ENCODE data around the gene DKC1.
A peak's percentile ranks its signal among the peaks of the same experiment; 100 is the strongest.
"Not testable (repeated sequence)": the region's sequence is repeated elsewhere in the genome, so short reads cannot be mapped to it uniquely, and the experiment has no call there.

DKC1 gene

DNA sequence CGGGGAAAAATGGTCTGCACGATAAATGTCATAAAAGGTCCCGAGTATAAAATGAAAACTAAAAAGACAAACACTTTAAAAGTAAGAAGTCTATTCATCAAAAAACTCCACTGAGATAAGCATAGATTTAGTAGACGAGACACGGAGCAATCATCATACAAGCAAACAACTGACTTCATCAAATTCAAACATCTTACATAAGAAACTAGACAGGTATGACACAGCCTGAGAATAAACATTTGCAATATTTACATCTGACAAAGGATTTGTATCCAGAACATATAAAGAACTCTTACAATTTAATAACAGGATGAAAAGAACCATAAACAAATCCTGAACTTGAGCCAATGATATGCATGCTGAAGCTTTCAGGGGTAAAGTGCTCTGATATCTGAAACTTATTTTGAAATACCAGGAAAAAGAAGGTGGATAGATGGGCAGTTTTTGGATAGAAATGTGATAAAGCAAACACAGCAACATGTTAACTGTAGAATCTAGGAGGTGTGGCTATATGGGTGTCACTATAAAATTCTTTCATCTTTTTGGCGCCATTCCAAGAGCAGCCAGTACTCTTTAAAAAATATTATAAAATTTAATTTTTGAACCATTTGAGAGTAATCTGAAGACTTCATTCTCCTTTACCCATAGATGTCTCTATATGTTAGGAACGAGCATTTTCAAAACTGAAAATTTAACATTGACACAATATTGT lies 30.6 kb downstream of the DKC1 start:
- DNase-seq: no peak

DNA sequence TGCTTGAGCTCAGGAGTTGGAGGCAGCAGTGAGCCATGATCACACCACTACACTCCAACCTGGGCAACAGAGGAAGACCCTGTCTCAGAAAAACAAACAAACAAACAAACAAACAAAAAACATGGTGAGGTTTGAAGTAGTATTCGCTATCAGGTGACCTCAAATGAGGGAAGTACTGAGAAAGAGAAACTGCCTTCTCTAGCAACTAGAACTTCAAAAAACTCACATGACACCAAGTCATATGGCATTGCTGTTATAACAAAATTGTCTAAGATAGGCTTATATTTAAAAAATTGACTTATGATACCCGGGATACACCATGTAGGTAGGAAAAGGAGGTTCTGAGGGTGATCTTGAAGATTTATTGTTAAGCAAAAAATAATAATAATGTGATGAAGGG lies 32.4 kb downstream of the DKC1 start:
- DNase-seq: no peak

DNA sequence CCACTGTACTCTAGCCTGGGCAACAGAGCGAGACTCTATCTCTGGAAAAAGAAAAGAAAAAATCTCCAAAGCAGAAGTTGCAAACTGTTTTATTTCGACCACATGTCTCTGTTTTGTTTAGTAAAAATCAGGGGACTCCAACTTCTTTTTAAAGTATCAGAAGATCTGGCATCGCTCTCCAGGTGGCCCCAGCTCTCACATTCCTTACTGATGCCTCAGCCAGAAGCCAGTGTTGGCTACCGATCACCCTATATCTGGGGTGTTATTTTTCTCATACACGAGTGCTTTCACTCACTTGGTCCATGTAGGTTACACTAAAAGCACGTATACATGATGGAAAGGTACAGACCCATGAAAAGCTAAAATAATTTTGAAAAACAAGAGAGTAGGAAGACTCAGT lies 34.3 kb downstream of the DKC1 start:
- DNase-seq: no peak

DNA sequence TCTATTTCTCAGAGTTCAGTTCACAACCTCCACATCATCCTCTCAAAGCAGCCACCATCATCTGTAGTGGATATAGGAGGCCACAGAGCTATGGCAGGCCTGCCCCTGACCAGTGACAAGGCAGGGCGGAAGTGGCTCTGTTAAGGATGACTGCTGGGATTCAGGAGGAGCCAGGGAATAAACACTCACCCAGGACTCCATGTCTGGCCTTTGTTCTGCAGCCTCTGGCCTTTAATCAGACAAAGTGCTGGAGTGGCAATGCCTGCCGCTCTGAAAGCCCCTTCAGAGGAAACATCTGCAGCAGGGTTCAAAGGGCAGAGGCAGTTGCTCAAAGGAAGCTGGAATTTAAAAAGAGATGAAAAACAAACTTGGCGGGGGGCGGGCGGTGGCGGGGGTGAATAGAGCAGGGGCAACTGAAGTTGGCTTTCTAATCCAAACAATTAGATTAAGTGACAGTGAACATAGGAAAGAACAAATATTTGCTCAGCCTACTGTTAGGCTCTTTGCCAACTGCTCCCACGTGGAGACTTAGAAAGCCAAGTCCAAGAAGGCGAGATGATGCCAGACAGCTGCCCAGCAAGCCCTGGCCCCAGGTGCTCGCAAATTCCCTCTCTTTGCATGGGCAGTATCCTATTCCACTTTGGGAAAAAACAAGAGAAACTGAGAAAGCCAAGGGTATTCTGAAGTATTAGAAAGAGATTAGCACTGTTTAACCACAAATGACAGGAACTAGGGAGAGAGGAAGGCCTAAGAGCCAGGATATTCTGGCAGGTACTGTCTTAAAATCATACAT lies 37.1 kb downstream of the DKC1 start:
- no peak for DNase-seq

DNA sequence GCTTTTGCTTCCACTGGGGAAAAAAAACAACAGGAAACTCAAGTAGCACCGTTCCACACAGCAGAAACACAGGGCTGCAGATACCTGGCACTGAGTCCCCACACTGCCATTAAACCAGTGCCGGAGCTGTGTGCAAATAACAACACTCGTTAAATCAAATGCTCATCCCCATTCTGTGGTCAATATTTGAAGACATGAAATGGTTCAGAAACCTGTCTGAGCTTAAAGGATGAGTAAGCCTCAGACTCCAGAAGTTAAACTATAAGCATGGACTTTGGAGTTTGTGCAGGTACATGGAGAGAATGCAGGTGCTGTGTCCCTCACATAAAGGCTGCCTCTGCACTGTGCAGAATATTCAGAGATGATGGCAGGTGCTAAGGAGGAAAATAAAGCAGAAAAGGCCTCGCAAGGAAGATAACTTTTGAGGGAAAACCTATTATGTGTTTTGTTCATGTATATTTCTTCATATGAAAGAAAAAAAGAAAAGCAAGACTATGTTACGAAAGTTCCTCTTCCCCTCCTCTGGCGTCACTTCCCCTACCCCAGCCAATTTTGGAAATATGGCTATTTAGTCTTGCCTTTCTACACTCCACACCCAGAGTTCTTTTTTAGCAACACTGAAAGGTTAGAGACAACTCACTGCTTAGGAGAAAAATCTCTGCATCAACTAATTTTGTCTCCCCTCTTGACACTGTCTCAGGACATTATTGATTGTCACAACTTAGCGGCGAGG lies 38.0 kb downstream of the DKC1 start:
- no peak for DNase-seq

DNA sequence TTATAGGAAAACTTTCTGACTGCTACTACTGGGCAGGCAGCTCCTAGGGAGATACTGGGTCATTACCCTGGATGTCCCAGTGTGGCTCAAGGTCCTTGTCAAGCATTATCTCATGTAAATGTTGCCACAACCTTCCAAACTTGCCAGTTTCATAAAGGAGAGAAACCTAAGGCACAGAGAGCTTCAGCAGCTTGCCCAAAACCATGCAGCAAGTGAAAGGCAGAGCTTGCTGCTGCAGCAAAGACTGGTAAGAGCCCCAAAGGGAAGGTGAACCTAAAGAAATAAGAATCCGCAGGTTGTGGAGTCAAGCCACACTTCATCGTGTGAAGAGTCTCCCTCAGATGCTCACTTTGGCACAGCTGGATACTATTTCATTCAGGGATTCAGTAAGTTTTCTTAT lies 40.3 kb downstream of the DKC1 start:
- no peak for DNase-seq

DNA sequence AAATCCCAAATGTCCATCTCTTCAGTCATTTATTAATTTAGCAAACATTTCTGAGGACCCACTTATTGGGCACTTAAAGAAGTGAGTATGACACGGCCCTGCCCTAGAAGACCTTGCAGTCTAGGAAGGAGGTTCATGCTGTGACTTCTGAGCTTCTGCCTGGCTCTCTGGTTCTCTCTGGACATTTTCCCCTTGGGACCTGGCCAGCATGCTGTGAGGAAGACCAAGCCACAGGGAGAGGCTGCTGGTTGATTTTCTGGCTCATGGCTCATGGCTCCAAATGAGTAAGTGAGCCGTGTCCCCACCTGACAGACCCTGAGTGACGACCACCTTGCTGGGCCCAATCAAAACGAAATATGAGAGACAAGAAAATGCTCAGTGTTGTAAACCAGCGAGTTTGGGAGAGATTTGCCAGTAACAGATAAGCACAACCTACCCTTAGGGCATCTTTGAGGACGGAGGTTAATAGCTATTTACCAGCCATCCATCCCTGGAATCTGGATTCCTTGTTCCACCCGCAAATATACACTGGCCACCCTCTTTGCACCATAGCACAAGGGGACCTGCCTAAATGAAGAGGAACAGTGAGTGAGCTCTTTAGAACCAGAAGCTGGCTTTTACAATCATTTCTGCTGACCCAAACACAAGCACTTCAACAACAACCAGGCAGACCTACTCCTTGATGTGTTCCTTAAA lies 41.7 kb downstream of the DKC1 start:
- DNase-seq: no peak

DNA sequence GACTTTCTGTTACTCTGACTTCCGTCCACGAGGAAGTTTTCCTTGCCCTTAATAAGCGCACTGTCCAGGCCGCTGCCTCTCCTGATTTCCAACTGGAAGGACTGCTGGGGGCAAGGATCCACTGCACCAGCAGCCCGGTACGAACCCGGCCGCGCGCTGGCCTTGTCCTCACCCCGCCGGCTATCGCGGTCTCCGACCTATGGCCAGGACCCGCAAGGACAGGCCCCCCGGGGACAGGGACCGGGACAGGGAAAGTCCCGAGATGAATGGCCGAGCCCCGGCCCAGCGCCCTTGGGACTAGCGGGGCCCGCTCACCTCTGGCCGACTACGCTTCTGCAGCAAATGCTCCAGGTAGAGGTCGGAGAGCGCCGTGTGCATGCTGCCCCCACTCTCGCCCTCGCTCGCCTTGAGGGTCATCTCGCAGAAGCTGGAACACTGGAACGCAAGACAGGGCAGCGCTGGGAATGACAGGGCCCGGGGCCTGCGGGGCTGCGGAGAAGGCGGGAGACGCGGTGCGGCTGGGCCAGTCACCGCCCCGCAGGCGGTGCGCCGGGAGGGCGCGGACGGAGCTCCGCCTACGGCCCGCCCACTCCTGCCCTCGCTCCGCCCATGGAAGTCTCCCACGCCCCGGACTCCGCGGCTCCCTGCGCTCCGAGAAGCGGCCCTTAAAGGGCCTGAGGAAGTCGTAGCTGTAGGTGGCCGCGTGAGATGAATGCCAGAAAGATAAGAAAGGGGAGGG lies 42.5 kb downstream of the DKC1 start, which contains the start of gene MPP1:
Gene MPP1 (minus strand): TSS at position 529 of the 739 bp plus-strand sequence. CDS start 112 bp downstream, at position 417.
- peak; percentile 66 for DNase-seq

DNA sequence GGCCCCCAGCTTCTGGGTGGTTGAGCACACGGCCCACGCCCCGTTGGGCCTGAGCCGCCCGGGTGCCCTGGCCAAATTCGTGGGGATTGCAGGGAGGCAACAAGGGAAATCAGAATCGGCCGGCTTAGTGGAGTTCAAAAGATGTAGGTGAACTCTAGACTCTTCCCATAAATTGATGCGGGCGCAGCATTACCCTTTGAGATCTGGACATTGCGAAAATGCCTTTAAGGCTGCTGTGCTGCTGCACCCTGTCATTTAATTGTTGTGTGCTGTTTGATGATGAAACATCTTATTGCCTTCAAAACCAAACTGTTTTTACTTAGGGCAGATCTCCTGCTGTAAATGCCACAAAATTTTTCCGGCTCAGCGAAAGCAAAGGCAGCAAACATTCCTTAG lies 43.0 kb downstream of the DKC1 start:
- no peak for DNase-seq

DNA sequence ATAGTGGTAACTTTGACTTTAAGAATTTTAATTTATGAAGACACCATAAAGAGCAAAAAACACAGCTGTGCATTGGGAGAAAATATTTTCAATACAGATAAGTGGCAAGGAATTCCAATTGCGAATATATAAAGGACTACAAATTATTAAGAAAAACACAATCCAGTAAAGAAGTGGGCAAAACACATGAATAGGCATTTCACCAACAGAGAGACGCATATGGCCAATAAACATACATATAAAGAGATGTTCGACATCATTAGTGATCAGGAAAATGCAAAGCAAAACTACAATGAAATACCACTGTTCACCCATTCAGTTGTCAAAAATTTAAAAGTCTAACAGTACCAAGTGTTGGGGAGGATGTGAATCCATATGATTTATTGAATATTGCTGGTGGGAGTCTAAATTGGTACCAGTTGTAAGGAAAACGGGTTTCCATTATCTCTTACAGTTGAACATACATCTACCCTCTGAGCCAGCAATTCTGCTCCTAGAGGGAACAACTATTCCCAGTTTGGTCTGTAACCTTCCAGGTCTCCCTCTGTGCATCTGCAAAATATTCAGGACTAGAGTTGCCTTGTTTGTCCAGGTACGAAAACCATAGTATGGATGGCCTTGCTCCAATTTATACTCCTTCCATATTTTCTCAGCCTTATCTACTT lies 44.3 kb downstream of the DKC1 start:
- no peak for DNase-seq

DNA sequence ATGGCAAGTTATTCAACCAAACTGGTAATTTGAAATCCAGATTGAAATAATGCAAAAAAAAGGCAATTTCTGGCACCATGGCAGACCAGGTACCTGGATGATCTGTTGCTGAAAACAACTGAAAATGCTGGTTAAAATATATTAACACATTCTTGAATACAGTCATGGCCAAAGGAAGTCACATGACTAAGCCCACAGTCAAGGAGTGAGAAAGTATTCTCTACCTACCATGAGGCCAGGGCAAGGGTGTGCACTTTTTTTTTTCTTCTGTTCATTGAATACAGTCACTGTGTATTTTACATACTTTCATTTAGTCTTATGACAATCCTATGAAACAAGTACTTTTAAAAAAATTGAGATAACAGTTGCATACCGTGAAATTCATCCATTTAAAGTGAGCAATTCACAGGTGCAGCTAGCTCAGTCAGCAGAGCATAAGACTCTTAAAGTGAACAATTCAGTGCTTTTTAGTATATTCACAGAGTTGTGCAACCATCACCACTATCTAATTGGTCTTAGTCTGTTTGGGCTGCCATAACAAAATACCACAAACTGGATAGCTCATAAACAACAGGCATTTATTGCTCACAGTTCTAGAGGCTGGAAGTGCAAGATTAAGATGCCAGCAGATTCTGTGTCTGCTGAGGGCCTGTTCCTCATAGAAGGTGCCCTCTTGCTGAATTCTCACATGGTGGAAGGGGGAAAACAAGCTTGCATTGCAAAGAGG lies 47.4 kb downstream of the DKC1 start:
- DNase-seq: no peak

DNA sequence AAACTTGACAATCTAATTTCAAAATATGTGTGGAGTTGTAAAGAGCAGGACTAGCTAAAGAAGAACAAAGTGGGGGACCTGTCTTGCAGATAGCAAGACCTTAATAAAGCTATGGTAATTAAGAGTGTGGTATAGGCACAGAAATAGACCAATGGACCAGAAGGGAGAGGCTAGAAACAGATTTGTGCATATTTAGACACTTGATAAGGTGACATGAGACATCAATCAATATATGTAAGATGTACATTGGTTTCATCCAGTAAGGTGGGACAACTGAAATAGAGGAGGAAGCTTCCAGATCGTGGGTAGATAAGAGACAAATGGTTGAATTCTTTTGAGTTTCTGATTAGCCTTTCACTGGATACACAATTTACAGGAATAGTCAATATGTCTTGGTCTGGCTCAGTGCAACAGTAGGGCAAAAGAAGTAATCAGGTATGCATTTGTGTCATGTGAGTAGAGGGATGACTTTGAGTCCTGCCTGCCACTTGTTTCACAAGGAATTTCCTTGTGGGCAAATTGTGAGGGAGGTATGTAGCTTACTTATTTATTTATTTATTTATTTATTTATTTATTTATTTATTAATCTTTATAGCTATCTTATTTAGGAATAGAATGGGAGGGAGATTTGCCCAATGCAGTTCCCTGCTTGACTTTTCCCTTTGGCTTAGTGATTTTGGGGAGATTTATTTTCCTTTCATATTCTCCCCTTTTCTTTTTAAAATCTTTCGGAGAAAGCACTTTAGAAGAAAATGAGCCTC lies 49.9 kb downstream of the DKC1 start:
- no peak for DNase-seq

DNA sequence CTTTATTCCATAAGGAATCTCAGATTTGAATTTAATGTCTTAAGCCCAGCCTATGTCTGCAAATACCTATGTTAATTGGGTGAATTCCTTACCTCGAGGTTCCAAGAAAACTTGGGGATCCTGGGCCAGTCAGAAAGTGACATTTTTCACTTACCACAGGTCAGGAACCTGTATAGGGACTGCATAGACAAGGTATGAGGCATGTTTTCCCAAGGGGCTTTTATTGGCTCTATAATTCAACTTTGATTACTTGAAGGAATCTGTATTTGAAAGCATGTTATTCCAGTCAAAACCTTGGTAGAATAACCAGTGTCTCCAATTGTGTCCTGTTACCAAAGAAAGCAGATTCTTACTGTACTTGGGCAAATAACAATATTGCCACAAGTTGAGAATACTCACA lies 51.1 kb downstream of the DKC1 start:
- no peak for DNase-seq

DNA sequence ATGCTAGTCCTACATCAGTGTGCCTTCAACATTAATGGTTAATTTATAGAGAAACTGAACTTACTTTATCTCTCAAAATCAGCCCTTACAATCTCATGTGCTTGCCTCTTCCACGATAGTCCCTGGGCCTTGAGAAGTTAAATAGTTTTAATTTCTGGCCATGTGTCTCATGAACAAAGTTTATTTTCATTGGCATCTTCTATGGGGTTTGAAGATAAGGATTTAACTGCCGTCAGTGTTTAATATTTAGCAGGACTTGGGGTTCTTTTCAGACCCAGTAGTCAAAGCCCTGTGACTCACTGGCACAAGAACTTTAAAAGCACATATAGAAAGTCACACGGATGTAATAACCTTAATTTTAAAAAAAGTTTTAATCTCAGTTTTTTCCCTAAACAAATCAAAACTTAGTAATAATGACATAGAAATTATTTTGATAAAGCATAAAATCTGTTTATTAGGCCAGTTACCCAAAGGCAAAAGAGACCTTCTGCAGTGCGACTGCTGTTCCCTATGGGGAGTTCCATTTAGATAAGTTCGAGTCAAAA lies 52.7 kb downstream of the DKC1 start:
- no peak for DNase-seq

DNA sequence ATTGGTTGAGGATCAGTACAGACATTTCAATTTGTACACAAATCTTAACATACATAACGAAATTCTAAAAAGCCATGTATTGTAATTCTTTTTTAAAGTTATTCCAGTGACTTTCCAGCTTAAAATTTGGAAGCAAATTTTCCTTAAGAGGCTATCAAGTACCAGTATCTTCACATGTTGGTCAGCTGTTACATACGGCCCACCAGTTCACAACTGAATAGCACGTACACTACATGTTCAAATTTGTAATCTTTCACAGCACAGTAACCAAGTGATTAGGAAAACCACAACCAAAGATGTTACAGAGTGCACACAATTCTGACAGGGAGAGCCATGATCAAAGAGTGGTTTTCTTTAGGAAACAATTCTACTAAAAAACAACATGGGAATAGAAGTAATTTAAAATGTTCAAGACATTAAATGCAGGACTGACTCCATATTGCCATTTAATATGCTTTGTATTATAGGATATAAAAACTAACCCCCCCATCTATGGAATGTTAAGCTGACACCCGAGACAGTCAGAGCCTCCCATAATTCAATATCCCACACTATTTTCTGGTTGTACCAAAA lies 53.7 kb downstream of the DKC1 start:
- not testable (repeated sequence) for DNase-seq

DNA sequence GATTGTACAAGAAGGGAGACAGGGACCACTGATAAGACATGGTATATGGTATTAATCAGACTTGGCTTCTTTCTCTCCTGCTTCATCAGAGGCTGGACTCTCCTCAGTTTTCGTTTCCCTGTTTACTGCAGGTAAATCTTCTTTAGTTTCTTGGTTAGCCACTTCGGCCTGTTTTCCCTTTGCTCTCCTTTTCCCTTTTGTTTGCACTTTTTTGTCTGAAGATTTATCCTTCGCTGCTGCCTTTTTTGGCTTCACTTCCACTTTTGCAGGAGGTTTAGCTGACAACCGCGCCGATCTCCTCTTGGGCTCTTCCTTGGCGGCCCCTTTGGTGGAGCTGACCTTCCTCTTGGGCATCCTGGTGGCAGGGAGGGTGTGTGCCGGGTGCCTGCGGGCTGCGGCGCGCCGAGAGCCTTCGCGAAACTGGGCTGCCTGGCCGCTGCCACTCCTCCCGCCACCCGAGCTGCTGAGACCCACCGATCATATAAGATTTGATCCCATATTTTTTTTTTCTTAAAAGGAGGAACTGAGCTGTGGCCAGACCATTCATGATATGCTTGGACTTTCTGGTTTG lies 54.5 kb downstream of the DKC1 start:
- DNase-seq: not testable (repeated sequence)

DNA sequence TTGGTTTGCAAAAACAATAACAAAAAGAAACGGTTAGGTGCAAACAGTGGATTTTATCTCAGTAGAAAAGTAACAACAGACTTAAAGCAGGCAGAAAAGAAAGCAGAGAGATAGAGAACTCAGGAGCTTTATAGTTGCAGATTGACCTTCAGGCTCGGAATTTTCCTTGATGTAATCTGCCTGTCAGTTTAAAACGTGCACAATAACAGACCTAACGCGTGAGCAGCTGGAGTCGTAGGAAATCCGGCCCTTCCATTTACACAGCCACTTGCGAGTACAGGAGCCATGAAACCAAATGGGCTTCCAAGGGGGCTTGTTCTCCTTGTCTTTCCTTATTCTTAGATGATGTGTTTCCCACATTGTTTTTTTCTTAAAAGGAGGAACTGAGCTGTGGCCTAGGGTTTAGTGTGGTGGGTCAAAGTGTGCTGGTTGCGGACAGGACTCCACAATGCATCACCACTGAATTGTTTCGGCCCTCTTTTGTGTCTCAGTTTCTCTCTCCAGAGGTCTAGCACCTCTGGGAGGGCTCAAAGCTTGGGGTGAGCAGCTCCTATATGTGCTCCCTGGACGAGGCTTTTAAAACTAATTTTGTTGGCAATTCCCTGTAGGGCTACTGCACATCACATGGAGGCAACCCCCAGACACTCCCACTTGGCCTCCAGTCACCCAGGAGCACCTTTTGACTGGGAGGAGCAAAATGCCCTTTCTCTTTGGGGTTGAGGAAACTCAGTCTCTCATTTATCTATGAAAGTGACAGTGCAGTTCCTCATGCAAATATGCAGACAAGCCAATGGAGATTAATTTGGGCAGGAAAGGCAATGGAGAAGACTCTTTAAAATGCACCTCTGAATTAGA lies 56.5 kb downstream of the DKC1 start:
- DNase-seq: no peak

DNA sequence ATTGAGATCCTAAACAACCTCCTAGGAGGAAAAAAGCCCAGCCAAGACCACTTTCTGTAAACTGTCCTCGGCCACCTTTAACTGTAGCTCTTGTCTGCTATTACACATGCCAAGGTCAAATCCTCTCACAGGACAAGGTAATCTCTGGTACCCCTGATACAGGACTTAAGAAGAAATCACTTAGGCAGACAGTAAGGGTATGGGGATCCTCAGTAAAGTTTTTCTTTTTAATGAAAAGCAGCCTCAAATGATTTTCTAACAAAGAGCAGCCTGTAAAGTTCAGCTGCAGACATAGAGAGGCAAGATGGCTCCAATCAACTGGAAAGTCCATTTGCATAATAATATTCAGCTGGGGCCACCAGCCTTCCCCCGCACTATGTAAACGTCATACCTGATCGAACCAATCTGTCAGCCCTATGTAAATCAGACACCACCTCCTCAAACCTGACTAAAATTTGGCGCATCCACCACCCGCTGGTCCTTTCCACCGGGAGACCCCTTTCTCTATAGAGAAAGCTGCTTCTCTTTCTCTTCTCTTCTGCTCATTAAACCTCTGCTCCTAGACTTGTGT lies 57.2 kb downstream of the DKC1 start:
- DNase-seq: no peak

Data from T-helper 9 cell (primary cell).